K562 (cell line): Measurements from ENCODE around the gene AFF3. TPM values are rescaled to one million over a fixed set of nuclear protein-coding genes. Genes with fewer than 3 reads are reported as not detected.

Experiments
- ATAC-seq: fragments of 200-7000 bp; cut with Tn5 transposase; 3 replicates; pipeline ENCODE4 v1.9.1; 2020; ENCODE audit warnings: moderate library complexity
- BruUV-seq: library from RNA; stranded (reverse); fragments of 400-500 nt; replicated peaks from 2 replicates; lab custom pipeline; 2021; lab: Mats Ljungman, UMichigan
- CTCF ChIA-PET: fragments of 300-600 bp; formaldehyde crosslinking; extraction: SDS; loops from one replicate; lab custom pipeline; 2021; ENCODE audit warnings: low intra/inter-chr PET ratio; lab: Yijun Ruan, JAX
- POLR2A ChIA-PET: fragments of 300-600, 350-650 bp; sonication (Branson Sonifier 250); formaldehyde crosslinking; extraction: SDS; loops from one replicate; lab custom pipeline; 2021; ENCODE audit warnings: antibody characterized with exemption, inconsistent platforms; lab: Yijun Ruan, JAX
- DNase-seq, 4 experiments: peaks; one replicate each; pipeline versions ENCODE4 v3.0.0 to v3.0.0-alpha.2; 2011 to 2018; ENCODE audit warnings: low spot score in 3 of 4, mixed read lengths in 3 of 4; ENCODE audit errors: extremely low read depth in 1 of 4
- FAIRE-seq: peaks from 2 replicates; lab custom pipeline; 2011; peaks lifted over from hg19 to GRCh38; lab: Jason Lieb, UNC
- H2AFZ ChIP-seq: 2 replicates; pipeline ENCODE4 v1.6.0; 2011; ENCODE audit warnings: low read depth, low read length, control low read depth, inconsistent platforms
- H3K27ac ChIP-seq: fragments of 200-600 bp; 3 replicates; pipeline ENCODE4 v1.8.0; 2011; ENCODE audit warnings: low read depth, mild to moderate bottlenecking, control low read depth, inconsistent platforms, low read length, moderate library complexity, mixed read lengths; ENCODE audit errors: extremely low read depth
- H3K27me3 ChIP-seq, 2 experiments: fragments of 300-600 bp in 1 of 2; 2 replicates in 1 of 2; 3 replicates in 1 of 2; pipeline versions ENCODE4 v1.6.0 to v1.8.0; 2011; ENCODE audit warnings: inconsistent platforms in 2 of 2, low read length in 2 of 2, mild to moderate bottlenecking in 1 of 2, mixed read lengths in 1 of 2, moderate library complexity in 1 of 2; ENCODE audit not compliant: control insufficient read depth in 2 of 2, insufficient read depth in 2 of 2
- H3K36me3 ChIP-seq: fragments of 300-600 bp; 3 replicates; pipeline ENCODE4 v1.8.0; 2011; ENCODE audit warnings: mild to moderate bottlenecking, low read length, inconsistent platforms; ENCODE audit not compliant: control insufficient read depth, insufficient read depth
- H3K4me1 ChIP-seq, 2 experiments: fragments of 200-600 bp in 1 of 2; replicated peaks in 1 of 2; 2 replicates in 1 of 2; 3 replicates in 1 of 2; pipeline versions ENCODE4 v1.5.1 to v1.8.0; 2011; ENCODE audit warnings: inconsistent platforms in 2 of 2, low read length in 2 of 2, mild to moderate bottlenecking in 1 of 2, mixed read lengths in 1 of 2, moderate library complexity in 1 of 2; ENCODE audit not compliant: control insufficient read depth in 2 of 2, insufficient read depth in 2 of 2
- H3K4me2 ChIP-seq: 2 replicates; pipeline ENCODE4 v1.6.1; 2011; ENCODE audit warnings: low read length, control low read depth, inconsistent platforms, mixed read lengths; ENCODE audit not compliant: insufficient read depth
- H3K4me3 ChIP-seq: fragments of 200-600 bp; sonication (generic), shearing (Covaris generic); 2 replicates; pipeline ENCODE4 v1.5.1; 2016; ENCODE audit warnings: control low read depth, inconsistent platforms
- H3K79me2 ChIP-seq: fragments of 200-600 bp; 3 replicates; pipeline ENCODE4 v1.8.0; 2011; ENCODE audit warnings: low read length, inconsistent platforms; ENCODE audit not compliant: control insufficient read depth, insufficient read depth
- H3K9ac ChIP-seq, 2 experiments: 2 replicates each; pipeline versions ENCODE4 v1.6.0 to v1.6.1; 2011; ENCODE audit warnings: low read depth in 2 of 2, low read length in 2 of 2, control low read depth in 1 of 2, inconsistent platforms in 1 of 2, mild to moderate bottlenecking in 1 of 2, mixed read lengths in 1 of 2; ENCODE audit not compliant: insufficient read depth in 1 of 2
- H3K9me1 ChIP-seq: one replicate; pipeline ENCODE4 v1.6.0; 2011; ENCODE audit warnings: inconsistent platforms, mild to moderate bottlenecking, low read length, moderate library complexity; ENCODE audit not compliant: control insufficient read depth, insufficient read depth
- H3K9me3 ChIP-seq: replicated peaks from 2 replicates; pipeline ENCODE4 v1.5.1; 2011; ENCODE audit warnings: low read depth, low read length, inconsistent platforms; ENCODE audit not compliant: control insufficient read depth, insufficient read depth
- H4K20me1 ChIP-seq: replicated peaks from 2 replicates; pipeline ENCODE4 v1.6.1; 2011; ENCODE audit warnings: low read length, inconsistent platforms, mixed read lengths; ENCODE audit not compliant: control insufficient read depth, insufficient read depth
- CHD1 ChIP-seq: fragments of 200-600 bp; sonication (generic); IDR thresholded peaks from one replicate; pipeline ENCODE4 v1.6.1; 2012; ENCODE audit warnings: mild to moderate bottlenecking, moderate library complexity, low read length, inconsistent platforms
- FOSL1 ChIP-seq: fragments of 200-800 bp; sonication (Bioruptor generic); conservative IDR thresholded peaks from 2 replicates; pipeline ENCODE4 v1.6.1; 2016; ENCODE audit warnings: missing genetic modification characterization, missing compliant biosample characterization
- HMG20B ChIP-seq: fragments of 250-450 bp; sonication (Bioruptor Pico); IDR thresholded peaks from 2 replicates; pipeline ENCODE4 v1.5.0; 2021; ENCODE audit warnings: mild to moderate bottlenecking
- PYGO2 ChIP-seq: fragments of 450-650 bp; IDR thresholded peaks from 2 replicates; pipeline ENCODE4 v1.6.1; 2016; ENCODE audit warnings: mild to moderate bottlenecking, missing genetic modification characterization, moderate library complexity, missing compliant biosample characterization
- SMARCE1 ChIP-seq: fragments of 450-650 bp; IDR thresholded peaks from 2 replicates; pipeline ENCODE4 v1.7.1; 2016; ENCODE audit warnings: mild to moderate bottlenecking
- XRCC3 ChIP-seq: fragments of 450-650 bp; IDR thresholded peaks from 2 replicates; pipeline ENCODE4 v1.6.1; 2017; ENCODE audit warnings: mild to moderate bottlenecking, moderate library complexity
- ZNF134 ChIP-seq: fragments of 250-450 bp; sonication (Bioruptor Pico); conservative IDR thresholded peaks from 2 replicates; pipeline ENCODE4 v1.4.0; 2020
- ZNF583 ChIP-seq: fragments of 250-450 bp; sonication (Bioruptor Pico); IDR thresholded peaks from 2 replicates; pipeline ENCODE4 v1.4.0; 2020
- WGBS: fragments of 100-300 bp; shearing (Covaris generic); methylation state at CpG from one replicate; pipeline ENCODE4 v1.1.6; 2016; ENCODE audit warnings: low coverage, mixed read lengths; ENCODE audit not compliant: insufficient coverage; ENCODE audit errors: missing lambda C conversion rate; 5-methylcytosine and 5-hydroxymethylcytosine counted together
- in situ Hi-C: fragments of 300-500 bp; cut with MboI; formaldehyde crosslinking; loops from 4 replicates; pipeline ENCODE4 v1.15.0; 2018; ENCODE audit warnings: inconsistent platforms, mixed read lengths
- intact Hi-C: fragments of 100-400 bp; cut with micrococcal nuclease; formaldehyde crosslinking; loops from 2 replicates; pipeline ENCODE4 v1.14.2; 2022
- polyA plus RNA-seq, 8 experiments: library from polyadenylated mRNA; depleted of rRNA in 4 of 8; stranded (reverse) in 5 of 8; unstranded in 3 of 8; fragments of >200 nt; fragmentation: Nextera tagmentation in 2 of 8; fragmentation: Illumina TruSeq in 1 of 8; extraction: Ambion mirVana in 2 of 8; extraction: Trizol in 1 of 8; gene quantifications; 2 replicates each; pipeline versions ENCODE4 v1.2.1 to v1.2.3, GENCODE V29; 2011 to 2014; ENCODE audit warnings: inconsistent platforms in 1 of 8, missing spikeins in 1 of 8
- total RNA-seq, 7 experiments: library from RNA; depleted of rRNA in 6 of 7; stranded (reverse); fragments of >200 nt in 6 of 7; fragmentation: Illumina TruSeq in 2 of 7; extraction: Trizol in 2 of 7; gene quantifications; 2 replicates each; pipeline versions ENCODE4 v1.2.1 to v1.2.3, GENCODE V29; 2011 to 2021; ENCODE audit warnings: low replicate concordance in 1 of 7
- TF ChIP-seq, protein P1 (sequence below): fragments of 450-650 bp; formaldehyde crosslinking; IDR thresholded peaks from 2 replicates; pipeline ENCODE4 v1.4.0; 2020; ENCODE audit warnings: mild to moderate bottlenecking, moderate library complexity
- TF ChIP-seq, protein P2 (sequence below), 2 experiments: fragments of 450-650 bp in 1 of 2; sonication (generic) in 1 of 2; formaldehyde crosslinking in 1 of 2; IDR thresholded peaks in 1 of 2; conservative IDR thresholded peaks in 1 of 2; 2 replicates each; pipeline versions ENCODE4 v1.6.1 to v1.8.1; 2016 to 2023; ENCODE audit warnings: mild to moderate bottlenecking in 2 of 2, moderate library complexity in 2 of 2, inconsistent platforms in 1 of 2, missing genetic modification reagents in 1 of 2
- TF ChIP-seq, protein P3 (sequence below): fragments of 250-450 bp; sonication (Bioruptor Pico); IDR thresholded peaks from 2 replicates; pipeline ENCODE4 v1.5.0; 2021
- TF ChIP-seq, protein P4 (sequence below): IDR thresholded peaks from 2 replicates; pipeline ENCODE4 v1.6.1; 2016; ENCODE audit warnings: missing genetic modification characterization, missing compliant biosample characterization
- TF ChIP-seq, protein P5 (sequence below): fragments of 250-450 bp; sonication (Bioruptor Pico); IDR thresholded peaks from 2 replicates; pipeline ENCODE4 v1.8.0; 2021; ENCODE audit warnings: moderate library complexity, mild to moderate bottlenecking, inconsistent platforms

AFF3 gene
- total and polyA plus RNA-seq, 9 of the 15 experiments (the other 6 are each of a cell fraction or from before 2014, with no cell fraction given) = 0.02 to 0.11 TPM; not detected in 7

- Histone ChIP-seq H3K27ac (no peak overlapping the region), H3K9me3 (no peaks in the 10 kb centered on the region), H3K9me1 (no peaks in the 10 kb centered on the region), H3K79me2 (no peaks in the 10 kb centered on the region), H3K9ac (no peak overlapping the region), H3K4me1 (peaks cover 6 to 7% of the 10 kb centered on the region in 2 experiments; a peak in 3 of 5 replicates), H3K27me3 (peaks cover 0 to 7% of the 10 kb centered on the region in 2 experiments; a peak in 1 of 5 replicates), H4K20me1 (no peaks in the 10 kb centered on the region), H3K36me3 (no peaks in the 10 kb centered on the region), H3K4me2 (no peak overlapping the region), H2AFZ (no peak overlapping the region), H3K4me3 (no peak overlapping the region)
- DNase-seq = no peak
- ChIA-PET POLR2A (interaction anchor here (0.7 kb wide), 1 partner anchor 10 kb away, joined by 3 read pairs; no protein-coding TSS in a partner anchor), CTCF (no interaction called here)
- BruUV-seq = no TSS peak
- in situ Hi-C loops = no loop called here
- TF ChIP-seq ZNF134 (CRISPR knock-in tag) (no peak), FOSL1 (tag) (no peak), HMG20B (CRISPR knock-in tag) (no peak), PYGO2 (no peak), ZNF583 (no peak), XRCC3 (no peak), CHD1 (no peak), SMARCE1 (no peak)
- TF ChIP-seq, protein P1, sequence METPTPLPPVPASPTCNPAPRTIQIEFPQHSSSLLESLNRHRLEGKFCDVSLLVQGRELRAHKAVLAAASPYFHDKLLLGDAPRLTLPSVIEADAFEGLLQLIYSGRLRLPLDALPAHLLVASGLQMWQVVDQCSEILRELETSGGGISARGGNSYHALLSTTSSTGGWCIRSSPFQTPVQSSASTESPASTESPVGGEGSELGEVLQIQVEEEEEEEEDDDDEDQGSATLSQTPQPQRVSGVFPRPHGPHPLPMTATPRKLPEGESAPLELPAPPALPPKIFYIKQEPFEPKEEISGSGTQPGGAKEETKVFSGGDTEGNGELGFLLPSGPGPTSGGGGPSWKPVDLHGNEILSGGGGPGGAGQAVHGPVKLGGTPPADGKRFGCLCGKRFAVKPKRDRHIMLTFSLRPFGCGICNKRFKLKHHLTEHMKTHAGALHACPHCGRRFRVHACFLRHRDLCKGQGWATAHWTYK = no peak
- TF ChIP-seq, protein P2, sequence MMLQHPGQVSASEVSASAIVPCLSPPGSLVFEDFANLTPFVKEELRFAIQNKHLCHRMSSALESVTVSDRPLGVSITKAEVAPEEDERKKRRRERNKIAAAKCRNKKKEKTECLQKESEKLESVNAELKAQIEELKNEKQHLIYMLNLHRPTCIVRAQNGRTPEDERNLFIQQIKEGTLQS (IDR thresholded peaks at IDR 0.05) = no peak
- TF ChIP-seq, protein P2 (CRISPR knock-in tag; conservative IDR thresholded peaks at IDR 0.05) = no peak
- TF ChIP-seq, protein P3, sequence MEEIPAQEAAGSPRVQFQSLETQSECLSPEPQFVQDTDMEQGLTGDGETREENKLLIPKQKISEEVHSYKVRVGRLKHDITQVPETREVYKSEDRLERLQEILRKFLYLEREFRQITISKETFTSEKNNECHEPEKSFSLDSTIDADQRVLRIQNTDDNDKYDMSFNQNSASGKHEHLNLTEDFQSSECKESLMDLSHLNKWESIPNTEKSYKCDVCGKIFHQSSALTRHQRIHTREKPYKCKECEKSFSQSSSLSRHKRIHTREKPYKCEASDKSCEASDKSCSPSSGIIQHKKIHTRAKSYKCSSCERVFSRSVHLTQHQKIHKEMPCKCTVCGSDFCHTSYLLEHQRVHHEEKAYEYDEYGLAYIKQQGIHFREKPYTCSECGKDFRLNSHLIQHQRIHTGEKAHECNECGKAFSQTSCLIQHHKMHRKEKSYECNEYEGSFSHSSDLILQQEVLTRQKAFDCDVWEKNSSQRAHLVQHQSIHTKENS = no peak
- TF ChIP-seq, protein P4, sequence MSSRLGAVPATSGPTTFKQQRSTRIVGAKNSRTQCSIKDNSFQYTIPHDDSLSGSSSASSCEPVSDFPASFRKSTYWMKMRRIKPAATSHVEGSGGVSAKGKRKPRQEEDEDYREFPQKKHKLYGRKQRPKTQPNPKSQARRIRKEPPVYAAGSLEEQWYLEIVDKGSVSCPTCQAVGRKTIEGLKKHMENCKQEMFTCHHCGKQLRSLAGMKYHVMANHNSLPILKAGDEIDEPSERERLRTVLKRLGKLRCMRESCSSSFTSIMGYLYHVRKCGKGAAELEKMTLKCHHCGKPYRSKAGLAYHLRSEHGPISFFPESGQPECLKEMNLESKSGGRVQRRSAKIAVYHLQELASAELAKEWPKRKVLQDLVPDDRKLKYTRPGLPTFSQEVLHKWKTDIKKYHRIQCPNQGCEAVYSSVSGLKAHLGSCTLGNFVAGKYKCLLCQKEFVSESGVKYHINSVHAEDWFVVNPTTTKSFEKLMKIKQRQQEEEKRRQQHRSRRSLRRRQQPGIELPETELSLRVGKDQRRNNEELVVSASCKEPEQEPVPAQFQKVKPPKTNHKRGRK (tag) = no peak
- TF ChIP-seq, protein P5, sequence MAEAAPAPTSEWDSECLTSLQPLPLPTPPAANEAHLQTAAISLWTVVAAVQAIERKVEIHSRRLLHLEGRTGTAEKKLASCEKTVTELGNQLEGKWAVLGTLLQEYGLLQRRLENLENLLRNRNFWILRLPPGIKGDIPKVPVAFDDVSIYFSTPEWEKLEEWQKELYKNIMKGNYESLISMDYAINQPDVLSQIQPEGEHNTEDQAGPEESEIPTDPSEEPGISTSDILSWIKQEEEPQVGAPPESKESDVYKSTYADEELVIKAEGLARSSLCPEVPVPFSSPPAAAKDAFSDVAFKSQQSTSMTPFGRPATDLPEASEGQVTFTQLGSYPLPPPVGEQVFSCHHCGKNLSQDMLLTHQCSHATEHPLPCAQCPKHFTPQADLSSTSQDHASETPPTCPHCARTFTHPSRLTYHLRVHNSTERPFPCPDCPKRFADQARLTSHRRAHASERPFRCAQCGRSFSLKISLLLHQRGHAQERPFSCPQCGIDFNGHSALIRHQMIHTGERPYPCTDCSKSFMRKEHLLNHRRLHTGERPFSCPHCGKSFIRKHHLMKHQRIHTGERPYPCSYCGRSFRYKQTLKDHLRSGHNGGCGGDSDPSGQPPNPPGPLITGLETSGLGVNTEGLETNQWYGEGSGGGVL (CRISPR knock-in tag) = no peak
- intact Hi-C loops = no loop called here
- no peak for ATAC-seq
- no peak for FAIRE-seq
- 21% methylated on average over 4 of the region's 4 CpGs for WGBS
Observed at GRCh38 chr2:99635710-99636109, 506.7 kb downstream of the AFF3 start.
